Adipose tissue (tissue), 3 donors: ENCODE data around the gene KBTBD12. TPM values are rescaled to one million over a fixed set of nuclear protein-coding genes. Genes with fewer than 3 reads are reported as not detected.
"Not testable (repeated sequence)": the region's sequence is repeated elsewhere in the genome, so short reads cannot be mapped to it uniquely, and the experiment has no call there.

Experiments used
- H3K27ac ChIP-seq: one replicate; pipeline ENCODE4 v1.5.1; 2013; ENCODE audit warnings: low read depth, low read length
- WGBS, 3 donors: extraction: QIAGEN DNeasy Blood & Tissue Kit; methylation state at CpG; one replicate each; pipeline ENCODE4 v1.1.7; 2013; 5-methylcytosine and 5-hydroxymethylcytosine counted together
- polyA plus RNA-seq, 3 donors: library from polyadenylated mRNA; stranded (reverse); fragments of 200-250 nt; gene quantifications; one replicate each; pipeline ENCODE4 v1.2.3, GENCODE V29; 2013
- donor health status: healthy with polysubstance abuse.
- donor health status: Bipolar disorder and iron deficiency.
- donor health status: healthy.

KBTBD12 gene
- polyA plus RNA-seq, 3 donors, result 0.06 to 0.45 (median 0.24) TPM

DNA sequence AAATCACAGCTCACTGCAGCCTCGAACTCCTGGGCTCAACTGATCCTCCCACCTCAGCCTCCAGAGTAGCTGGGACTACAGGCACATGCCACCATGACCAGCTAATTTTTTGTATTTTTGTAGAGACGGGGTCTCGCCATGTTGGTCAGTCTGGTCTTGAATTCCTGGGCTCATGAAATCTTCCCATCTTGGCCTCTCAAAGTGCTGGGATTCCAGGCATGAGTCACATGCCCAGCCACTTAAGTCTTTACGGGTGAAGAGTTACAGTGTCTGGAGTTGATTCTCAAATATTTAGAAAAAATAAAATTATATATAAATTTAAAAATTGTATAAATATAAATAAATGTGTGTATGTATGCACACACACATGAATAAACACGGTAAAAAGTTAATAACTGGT is 14.5 kb upstream of the KBTBD12 start:
- WGBS, 3 donors, result 92% methylated on average over 5 of the region's 5 CpGs
- no peak overlapping the region for H3K27ac ChIP-seq

DNA sequence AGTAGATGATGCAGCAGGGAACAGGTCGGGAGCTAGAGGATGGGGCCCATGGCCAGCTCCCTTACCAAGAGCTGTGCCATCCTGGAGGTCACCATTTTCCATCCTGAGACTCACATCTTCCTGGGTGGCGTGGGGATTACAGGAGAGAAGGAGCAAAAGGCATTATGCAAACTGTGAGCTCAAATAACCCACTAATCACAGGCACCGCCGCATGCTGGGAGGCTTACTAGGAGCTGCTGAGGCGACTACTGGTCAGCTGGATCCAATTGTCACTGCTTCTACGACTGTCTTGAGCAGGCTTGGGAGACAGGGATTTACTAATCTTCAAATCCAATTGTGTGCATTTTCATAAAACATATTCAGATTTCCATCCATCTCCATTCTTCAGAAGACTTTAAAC is 12.5 kb upstream of the KBTBD12 start:
- H3K27ac ChIP-seq, result no peak overlapping the region
- 70 to 86% (median 85%) methylated on average over 6 of the region's 6 CpGs for WGBS, 3 donors

DNA sequence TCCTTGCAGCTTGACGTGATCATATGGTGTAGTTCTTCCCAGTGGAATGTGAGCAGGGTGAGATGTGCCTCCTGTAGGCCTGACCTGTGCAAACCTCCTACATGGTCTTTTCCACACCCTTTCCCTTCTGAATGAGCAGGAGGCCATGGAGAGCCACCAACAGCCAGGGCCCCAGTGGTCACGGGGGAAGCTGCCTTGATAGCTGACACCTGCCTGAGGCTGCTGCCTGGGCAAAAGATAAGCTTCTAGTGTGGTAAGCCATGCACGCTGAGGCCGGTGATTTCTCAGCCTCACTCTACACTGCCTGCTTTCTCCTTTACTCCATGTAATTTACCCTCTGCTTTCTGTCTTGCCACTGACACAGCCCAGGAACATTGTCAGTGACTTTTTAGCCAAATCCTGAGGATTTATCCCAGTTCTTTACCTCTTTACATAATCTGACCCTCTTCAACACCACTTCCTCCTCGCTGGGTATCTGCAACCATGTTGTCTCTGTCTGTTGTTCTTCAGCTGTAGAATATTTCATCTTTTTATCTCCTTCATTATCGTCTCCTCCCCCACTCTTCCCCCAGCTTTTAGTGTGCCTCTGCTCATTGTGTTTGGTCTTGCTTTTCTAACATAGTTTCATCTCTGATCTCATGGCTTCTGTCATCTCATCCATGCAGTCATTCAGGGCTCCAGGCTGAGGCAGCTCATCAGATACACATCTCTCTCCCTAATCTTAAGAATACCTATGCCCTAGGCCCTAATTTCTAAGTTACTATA is 11.2 kb upstream of the KBTBD12 start:
- H3K27ac ChIP-seq, result no peak overlapping the region
- WGBS, 3 donors, result 80 to 94% (median 81%) methylated on average over 6 of the region's 6 CpGs

DNA sequence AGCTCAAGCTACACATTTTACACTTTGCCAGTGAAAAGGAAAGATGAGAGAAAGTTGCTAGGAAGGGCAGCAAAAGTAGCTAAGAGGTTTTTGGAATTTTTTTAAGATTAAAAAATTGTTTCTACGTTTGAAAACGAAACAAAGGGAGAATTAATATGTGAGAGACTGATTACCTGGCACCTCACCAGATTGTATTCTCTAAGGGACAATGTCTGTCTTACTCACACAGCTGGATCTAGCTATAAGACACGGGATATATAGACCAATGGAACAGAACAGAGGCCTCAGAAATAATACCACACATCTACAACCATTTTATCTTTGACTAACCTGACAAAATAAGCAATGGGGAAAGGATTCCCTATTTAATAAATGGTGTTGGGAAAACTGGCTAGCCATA is 9.5 kb upstream of the KBTBD12 start:
- WGBS, 3 donors, result 34 to 59% (median 54%) methylated on average over 3 of the region's 3 CpGs
- no peak overlapping the region for H3K27ac ChIP-seq

DNA sequence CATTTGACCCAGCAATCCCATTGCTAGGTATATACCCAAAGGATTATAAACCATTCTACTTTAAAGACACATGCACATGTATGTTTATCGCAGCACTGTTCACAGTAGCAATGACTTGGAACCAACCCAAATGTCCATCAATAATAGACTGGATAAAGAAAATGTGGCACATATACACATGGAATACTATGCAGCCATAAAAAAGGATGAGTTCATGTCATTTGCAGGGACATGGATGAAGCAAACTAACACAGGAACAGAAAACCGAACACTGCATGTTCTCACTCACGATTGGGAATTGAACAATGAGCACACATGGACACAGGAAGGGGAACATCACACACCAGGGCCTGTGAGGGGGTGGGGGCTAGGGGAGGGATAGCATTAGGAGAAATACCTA is 8.4 kb upstream of the KBTBD12 start:
- not testable (repeated sequence) for H3K27ac ChIP-seq
- 87 to 96% (median 94%) methylated on average over 3 of the region's 3 CpGs for WGBS, 3 donors

DNA sequence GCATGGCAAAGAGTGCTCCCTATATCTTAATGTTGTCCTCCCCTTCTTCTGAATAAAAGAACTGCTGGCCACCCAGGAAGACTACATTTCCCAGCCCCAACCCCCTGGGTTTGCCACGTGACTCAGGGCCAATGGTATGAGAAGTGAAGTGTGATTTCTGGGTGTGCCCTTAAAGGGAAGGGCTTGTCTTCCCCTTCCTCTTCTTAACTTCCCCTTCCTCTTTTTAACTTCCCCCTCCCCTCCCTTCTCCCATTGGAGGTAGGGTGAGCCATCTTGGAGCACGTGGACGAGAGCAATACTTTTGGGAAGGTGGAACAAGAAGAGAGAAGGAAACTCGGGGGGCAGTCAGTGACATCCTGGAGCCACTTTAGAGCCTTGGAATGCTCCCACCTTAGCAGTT is 6.8 kb upstream of the KBTBD12 start:
- 70 to 81% (median 77%) methylated on average over 3 to 4 of the region's 4 CpGs for WGBS, 3 donors
- no peak overlapping the region for H3K27ac ChIP-seq

DNA sequence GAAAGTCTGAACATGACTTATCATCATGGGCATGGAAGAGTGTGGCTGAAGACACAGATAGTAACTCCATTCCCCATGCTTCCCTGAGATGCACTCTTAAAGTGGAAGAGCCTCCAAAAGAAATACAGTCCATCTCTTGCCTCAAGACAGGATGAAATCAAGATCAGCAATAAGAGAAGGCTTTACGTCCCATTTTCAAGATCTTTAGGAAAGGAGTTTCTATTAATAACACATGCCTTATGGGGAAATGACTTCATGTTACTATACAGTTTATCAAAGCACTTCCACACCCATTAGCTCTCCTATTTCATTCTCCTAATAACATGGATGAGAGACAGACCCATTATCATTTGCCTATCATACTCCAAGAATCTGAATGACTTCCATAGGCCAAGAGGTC is 6.1 kb upstream of the KBTBD12 start:
- WGBS, 3 donors, result 63 to 71% (median 64%) methylated on average over 1 of the region's 1 CpG
- no peak overlapping the region for H3K27ac ChIP-seq

DNA sequence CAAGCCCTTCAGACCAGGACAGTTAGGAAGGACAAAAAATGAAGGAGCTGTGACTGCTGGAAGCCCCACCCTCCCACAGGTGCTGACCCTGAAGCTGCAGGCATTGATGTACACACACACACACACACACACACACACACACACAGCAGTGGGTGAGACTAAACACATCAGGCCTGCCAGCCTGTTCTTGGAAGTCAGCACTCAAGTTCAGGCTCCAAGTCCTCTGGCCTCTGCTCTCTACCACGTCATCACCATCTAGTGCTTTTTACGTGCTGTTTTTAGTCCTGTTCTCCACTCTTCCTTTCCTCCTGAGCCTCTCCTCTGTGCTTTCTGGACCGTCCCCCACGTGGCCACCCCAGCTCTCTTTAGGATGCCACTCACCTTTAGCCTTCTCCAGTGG is 5.4 kb upstream of the KBTBD12 start:
- no peak overlapping the region for H3K27ac ChIP-seq
- 79 to 87% (median 83%) methylated on average over 4 of the region's 4 CpGs for WGBS, 3 donors

DNA sequence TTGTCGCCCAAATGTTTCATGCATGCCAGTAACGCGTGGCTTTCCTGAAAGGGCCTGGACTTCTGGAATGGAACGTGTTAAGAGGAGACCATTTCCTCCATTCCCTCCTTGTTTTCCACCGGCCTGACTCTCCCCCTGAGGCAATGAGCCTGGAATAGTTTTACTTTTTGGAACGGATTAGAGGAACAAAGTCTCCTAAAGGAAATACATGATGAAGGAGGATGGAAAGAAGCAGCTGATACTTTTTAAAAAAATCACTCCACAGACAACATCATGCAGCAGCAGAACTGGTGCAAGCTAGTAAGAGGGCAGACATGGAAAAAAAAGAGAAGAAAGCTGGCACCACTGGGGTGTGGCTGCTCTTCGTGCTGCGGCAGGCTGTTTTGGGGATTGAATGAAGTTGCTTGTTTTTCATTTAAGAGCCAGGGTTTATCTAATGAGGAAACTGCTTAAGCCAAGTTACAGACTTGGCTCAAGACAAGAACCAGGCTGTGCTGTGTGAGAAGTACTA is 3.6 kb upstream of the KBTBD12 start:
- 32 to 42% (median 35%) methylated on average over 8 of the region's 8 CpGs for WGBS, 3 donors
- H3K27ac ChIP-seq, result no peak overlapping the region

DNA sequence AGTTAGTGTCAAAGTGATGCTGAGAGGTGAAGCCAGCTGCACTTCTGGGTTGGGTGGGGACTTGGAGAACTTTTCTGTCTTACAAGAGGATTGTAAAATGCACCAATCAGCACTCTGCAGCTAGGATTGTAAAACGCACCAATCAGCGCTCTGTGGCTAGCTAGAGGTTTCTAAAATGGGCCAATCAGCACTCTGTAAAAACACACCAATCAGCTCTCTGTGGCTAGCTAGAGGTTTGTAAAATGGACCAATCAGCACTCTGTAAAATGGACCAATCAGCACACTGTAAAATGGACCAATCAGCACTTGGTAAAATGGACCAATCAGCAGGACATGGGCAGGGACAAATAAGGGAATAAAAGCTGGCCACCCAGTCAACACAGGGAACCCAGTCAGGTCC is 1.2 kb upstream of the KBTBD12 start:
- WGBS, 3 donors, result 89 to 100% (median 97%) methylated on average over 2 of the region's 2 CpGs

DNA sequence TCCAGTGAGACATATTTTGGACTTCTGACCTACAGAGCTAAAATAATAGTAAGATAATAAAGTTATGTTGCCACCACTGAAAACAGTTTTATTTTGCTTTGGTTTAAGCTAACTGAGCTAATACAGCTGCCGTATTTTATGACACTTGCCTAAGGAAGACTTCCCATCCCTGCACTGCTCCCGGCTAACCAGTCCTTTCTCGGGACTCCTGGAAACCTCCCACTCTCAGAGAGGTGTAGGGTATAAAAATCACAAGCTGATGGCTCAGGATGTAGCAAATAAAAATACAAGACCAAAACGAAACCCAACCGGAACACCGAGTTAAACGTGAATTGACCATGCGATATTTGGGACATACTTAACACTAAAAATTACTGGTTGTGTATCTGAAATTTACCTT is 448 bp upstream of the KBTBD12 start:
- WGBS, 3 donors, result 42 to 72% (median 61%) methylated on average over 8 of the region's 8 CpGs
- H3K27ac ChIP-seq, result no peak overlapping the region

More for the DNA sequence above, 1.2 kb upstream of the KBTBD12 start:
- not testable (repeated sequence) for H3K27ac ChIP-seq

DNA sequence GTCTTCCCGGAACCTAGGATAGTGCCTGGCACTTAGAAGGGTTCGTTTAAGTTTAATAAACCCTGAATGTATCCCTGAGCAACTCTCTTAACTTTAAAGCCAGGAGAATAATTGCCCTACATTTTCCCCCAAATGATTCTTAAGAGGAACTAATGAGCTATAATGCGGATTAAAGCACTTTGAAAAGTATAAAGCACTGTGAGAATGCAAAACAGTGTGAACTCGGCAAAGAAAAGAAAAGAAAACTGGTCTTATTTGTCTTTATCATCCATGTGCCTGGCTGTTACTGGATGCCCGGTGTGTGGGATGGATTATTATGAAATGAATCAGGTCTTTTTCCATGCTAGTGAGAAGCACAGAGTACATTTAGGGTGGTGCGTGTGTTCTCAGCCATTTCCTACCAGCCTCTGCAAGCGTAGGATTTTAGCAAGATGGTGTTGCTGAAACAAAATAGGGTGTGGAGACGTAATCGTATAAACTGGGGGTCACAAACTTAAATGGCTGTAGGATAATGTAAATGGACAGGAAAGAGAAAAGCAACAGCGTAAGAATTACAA is 983 bp downstream of the KBTBD12 start:
- no peak overlapping the region for H3K27ac ChIP-seq
- 75 to 82% (median 76%) methylated on average over 10 of the region's 10 CpGs for WGBS, 3 donors

DNA sequence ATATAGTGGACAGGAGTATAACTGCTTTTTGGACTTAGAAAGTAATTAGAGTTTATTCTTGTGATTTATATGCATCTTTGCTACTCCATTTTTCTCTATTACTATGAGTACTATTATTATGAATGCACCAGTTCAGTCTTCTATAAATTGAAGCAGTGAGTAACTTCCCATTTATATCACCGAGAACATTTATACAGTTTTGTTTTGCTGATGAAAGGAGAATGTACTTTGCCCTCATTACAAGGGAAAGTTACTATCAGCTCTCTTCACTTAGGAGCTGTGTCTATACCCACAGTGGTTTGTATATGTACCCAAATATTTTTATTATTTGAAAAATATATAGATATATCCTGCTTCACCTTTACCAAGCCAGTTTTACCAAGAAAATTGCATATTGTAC is 5.7 kb downstream of the KBTBD12 start:
- 69 to 82% (median 77%) methylated on average over 1 of the region's 1 CpG for WGBS, 3 donors
- H3K27ac ChIP-seq, result no peak overlapping the region

DNA sequence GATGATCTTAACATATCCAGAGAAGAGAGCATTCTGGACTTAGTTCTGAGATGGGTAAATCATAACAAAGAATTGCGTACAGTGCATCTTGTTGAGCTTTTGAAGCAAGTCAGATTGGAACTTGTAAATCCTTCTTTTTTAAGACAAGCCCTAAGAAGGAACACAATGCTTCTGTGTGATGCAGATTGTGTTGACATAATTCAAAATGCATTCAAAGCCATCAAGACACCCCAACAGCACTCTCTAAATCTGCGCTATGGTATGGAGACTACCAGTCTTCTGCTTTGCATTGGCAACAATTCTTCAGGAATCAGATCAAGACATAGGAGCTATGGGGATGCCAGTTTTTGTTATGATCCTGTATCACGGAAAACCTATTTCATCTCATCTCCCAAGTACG is 8.6 kb downstream of the KBTBD12 start:
- WGBS, 3 donors, result 94 to 98% (median 97%) methylated on average over 4 of the region's 4 CpGs
- no peak overlapping the region for H3K27ac ChIP-seq

DNA sequence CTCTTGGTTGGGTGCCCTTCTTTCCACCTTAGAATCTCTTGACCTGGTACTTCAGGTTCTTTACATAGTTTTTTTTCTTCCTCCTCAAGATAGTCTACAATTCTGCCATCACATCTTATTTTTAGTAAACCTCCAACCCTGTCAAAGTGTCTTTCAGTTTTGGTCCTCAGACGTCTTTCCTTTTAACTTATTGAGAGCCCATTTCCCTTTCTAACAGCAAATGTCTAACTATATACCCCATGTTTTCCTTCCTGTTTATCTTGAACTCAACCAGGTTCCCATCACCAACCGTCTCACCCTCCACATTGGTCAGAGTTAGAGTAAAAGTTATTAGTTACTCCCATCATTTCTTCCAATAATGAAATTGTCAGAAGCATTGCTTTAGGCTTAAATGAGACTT is 10.4 kb downstream of the KBTBD12 start:
- WGBS, 3 donors, result 45 to 50% (median 50%) methylated on average over 2 of the region's 2 CpGs
- H3K27ac ChIP-seq, result no peak overlapping the region

DNA sequence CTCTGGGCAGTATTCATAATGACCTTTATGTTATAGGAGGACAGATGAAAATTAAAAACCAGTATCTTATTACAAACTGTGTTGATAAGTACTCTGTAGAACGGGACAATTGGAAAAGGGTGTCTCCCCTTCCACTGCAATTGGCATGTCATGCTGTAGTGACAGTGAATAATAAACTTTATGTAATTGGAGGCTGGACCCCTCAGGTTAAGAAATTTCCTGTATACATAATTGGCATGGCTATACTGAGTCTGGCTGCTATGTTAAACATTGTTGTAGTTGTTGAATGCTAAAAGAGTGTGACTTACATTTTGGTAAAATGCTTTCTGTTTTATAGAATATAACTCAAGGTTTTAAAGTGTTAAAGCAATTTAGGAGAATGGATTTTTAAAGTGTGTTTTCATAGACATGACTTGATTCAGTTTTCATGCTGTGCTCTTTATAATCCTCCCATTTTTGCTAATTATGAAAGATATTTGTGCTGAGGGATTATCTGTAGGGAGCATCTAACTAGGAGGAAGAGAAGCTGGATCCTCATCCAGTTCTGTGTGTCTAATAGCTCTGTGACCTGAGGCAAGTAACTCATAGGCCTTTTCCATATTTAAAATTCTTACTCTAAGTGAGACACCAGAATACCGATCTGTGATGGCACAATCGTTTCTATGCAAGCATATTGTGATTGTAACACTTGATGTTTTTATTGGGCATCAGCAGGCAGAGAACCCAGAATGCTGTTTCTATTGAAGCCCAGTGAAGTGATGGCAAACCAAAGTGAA is 13.0 kb downstream of the KBTBD12 start:
- 86 to 91% (median 86%) methylated on average over 3 of the region's 3 CpGs for WGBS, 3 donors
- H3K27ac ChIP-seq, result no peak overlapping the region

DNA sequence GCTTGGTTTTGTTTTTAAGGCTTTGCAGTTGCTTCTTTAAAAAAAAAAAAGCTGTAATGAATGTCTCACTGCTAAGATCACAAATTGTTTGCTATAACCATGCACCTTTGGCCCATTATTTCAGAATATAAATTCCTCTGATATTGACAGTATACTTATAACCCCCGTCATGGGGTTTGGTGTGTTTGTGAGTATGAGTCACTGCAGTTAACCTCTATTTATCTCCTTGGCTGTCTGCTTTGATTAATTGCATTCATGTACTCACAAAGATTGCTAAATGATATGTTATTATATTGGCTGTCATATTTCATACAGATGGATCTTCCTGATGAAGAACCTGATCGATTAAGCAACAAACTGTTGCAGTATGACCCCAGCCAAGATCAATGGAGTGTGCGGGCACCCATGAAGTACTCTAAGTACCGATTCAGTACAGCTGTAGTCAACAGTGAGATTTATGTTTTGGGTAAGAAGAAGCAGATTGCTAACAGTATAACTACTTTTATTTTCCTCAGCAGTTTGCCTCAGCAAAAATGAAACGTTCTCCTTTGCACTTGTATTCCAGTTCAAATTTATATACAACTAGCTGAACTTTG is 14.9 kb downstream of the KBTBD12 start:
- WGBS, 3 donors, result 76 to 89% (median 83%) methylated on average over 5 of the region's 5 CpGs
- H3K27ac ChIP-seq, result no peak overlapping the region

DNA sequence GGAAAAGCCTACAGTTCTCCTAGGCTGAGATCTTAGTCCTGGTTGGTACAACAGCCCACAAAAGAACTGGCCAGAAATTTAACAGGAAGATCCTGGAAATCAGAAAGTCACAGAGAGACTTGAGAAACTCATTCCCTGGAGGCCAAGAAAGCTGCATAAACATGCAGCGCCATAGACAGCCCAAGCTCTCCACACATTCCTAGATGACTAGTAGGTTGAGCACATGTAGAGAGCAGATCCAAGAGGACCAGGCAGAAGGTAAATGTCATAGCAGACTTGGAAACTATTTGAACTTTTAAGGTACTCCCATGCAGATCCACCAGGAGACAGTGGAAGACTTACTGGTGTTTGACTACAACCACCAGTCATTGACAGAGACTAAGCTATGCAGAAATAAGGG is 18.4 kb downstream of the KBTBD12 start:
- WGBS, 3 donors, result 82 to 92% (median 85%) methylated on average over 1 of the region's 1 CpG
- no peak overlapping the region for H3K27ac ChIP-seq

DNA sequence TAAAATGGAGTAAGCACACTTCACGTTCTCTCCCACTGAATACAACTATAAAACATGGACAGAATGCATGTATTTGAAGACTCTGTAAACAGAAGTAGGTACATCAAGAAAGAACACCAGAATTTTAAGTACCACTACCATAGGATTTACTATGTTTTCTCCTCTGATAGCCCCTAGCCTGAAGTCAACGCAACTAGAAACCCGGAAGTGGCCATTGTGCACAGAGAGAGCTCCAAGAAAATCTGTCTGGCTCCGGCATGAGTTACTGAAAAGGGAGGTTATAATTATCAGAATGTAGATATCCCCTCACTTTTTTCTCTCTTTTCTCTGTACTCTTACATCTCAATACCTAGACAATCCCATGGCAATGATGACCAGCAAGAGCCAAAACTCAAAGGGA is 23.8 kb downstream of the KBTBD12 start:
- WGBS, 3 donors, result 89 to 97% (median 95%) methylated on average over 4 of the region's 4 CpGs

More for the DNA sequence above, 23.8 kb downstream of the KBTBD12 start:
- H3K27ac ChIP-seq, result no peak overlapping the region
